Lung (tissue), 12 donors: ENCODE data around the gene ILK. TPM values are rescaled to one million over a fixed set of nuclear protein-coding genes. Genes with fewer than 3 reads are reported as not detected.

Source experiments
- ATAC-seq: fragments of 200-7000 bp; cut with Tn5 transposase; one replicate; pipeline ENCODE4 v1.9.1; 2020; ENCODE audit warnings: moderate number of reproducible peaks; ENCODE audit not compliant: insufficient read depth, low FRiP score
- DNase-seq, 3 donors: peaks; one replicate each; pipeline ENCODE4 v3.0.0-alpha.2; 2013 to 2017
- H3K27ac ChIP-seq, 2 donors: one replicate each; pipeline ENCODE4 v1.5.1; 2013; ENCODE audit warnings: mild to moderate bottlenecking in 2 of 2, moderate library complexity in 2 of 2, control low read depth in 1 of 2, inconsistent platforms in 1 of 2, low read depth in 1 of 2, low read length in 1 of 2
- H3K27me3 ChIP-seq, 3 donors: one replicate each; pipeline ENCODE4 v1.5.1; 2013; ENCODE audit warnings: low read length in 2 of 3; ENCODE audit not compliant: control insufficient read depth in 3 of 3, insufficient read depth in 3 of 3
- H3K36me3 ChIP-seq, 4 donors: one replicate each; pipeline ENCODE4 v1.5.1; 2013; ENCODE audit warnings: low read length in 4 of 4, mild to moderate bottlenecking in 1 of 4, moderate library complexity in 1 of 4; ENCODE audit not compliant: control insufficient read depth in 4 of 4, insufficient read depth in 4 of 4
- H3K4me1 ChIP-seq, 5 donors: one replicate each; pipeline ENCODE4 v1.5.1; 2013; ENCODE audit warnings: low read length in 5 of 5, mild to moderate bottlenecking in 2 of 5, moderate library complexity in 1 of 5; ENCODE audit not compliant: control insufficient read depth in 5 of 5, insufficient read depth in 5 of 5
- H3K4me3 ChIP-seq: one replicate; pipeline ENCODE4 v1.5.1; 2013; ENCODE audit warnings: mild to moderate bottlenecking, control low read depth, moderate library complexity
- H3K9ac ChIP-seq, 2 donors: one replicate each; pipeline ENCODE4 v1.5.1; 2013; ENCODE audit warnings: low read length in 2 of 2, control low read depth in 1 of 2; ENCODE audit not compliant: insufficient read depth in 1 of 2
- H3K9me3 ChIP-seq, 4 donors: one replicate each; pipeline ENCODE4 v1.5.1; 2013; ENCODE audit warnings: low read length in 3 of 4, mild to moderate bottlenecking in 1 of 4, moderate library complexity in 1 of 4; ENCODE audit not compliant: control insufficient read depth in 4 of 4, insufficient read depth in 3 of 4
- CTCF ChIP-seq: IDR thresholded peaks from 2 replicates; pipeline ENCODE4 v1.5.1; 2012; ENCODE audit warnings: mild to moderate bottlenecking; ENCODE audit errors: control extremely low read depth, extremely low read depth
- WGBS, 2 donors: extraction: QIAGEN DNeasy Blood & Tissue Kit; methylation state at CpG; one replicate each; pipeline ENCODE4 v1.1.7; 2013; 5-methylcytosine and 5-hydroxymethylcytosine counted together
- polyA plus RNA-seq, 2 donors: library from polyadenylated mRNA; stranded (reverse); fragments of 200-250 nt; gene quantifications; one replicate each; pipeline ENCODE4 v1.2.1, GENCODE V29; 2013
- total RNA-seq, 2 donors: library from RNA; depleted of rRNA in 1 of 2; stranded (reverse); fragments of >200 nt in 1 of 2; gene quantifications; one replicate each; pipeline ENCODE4 v1.2.1, GENCODE V29; 2014 to 2021
- donor health status: control.
- donor health status: control.
- donor health status: Bipolar disorder and iron deficiency.
- donor health status: healthy.
- donor health status: DM: yes; HTN: yes; CAD: no.

The ILK gene
- total and polyA plus RNA-seq, 4 donors, result 91.1 to 147 (median 136) TPM

DNA sequence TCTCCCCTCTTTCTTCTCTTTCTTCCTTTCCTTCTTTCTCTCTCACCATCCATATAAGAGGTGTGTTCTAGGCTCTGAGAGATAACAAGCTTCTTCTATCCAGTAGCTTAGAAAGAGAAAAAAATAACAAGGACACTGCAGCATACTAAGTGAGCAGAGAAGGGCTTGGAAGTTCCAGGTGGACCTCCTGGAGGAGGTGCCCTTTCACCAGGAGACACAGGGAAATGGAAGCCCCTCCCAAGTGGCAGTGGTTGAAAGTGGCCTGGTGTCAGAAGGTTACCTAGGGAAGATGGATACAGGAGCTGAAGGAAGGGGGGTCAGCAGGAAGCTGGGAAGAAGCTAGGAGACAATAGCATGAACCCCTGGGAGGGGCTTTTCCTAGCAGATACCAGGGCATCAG, 46.5 kb downstream of the ILK start:
- H3K27ac ChIP-seq, result no peak overlapping the region
- TF ChIP-seq CTCF, result no peak

DNA sequence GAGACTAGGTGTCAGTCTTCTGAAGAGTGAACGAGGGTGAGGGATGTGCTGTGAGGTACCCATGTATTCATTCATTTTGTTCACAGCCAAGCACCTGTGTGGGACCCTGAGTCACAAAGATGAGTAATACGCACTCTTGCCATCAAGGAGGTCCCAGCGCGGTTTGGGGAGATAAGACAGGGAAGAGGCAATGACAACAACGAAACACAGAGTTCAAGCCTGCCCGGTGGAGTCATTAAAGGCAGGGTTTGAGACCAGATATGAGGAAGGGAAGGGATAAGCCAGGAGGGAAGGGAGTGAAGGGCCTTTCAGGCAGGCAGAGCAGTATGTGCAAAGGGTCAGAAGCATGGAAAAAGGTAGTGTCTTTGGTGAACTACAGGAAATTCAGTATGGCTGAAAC, 47.4 kb downstream of the ILK start:
- no peak for ATAC-seq
- WGBS, 2 donors, result 75 to 82% methylated on average over 6 of the region's 6 CpGs
- no peak overlapping the region for H3K9ac ChIP-seq
- no peaks in the 10 kb centered on the region for H3K9me3 ChIP-seq
- H3K4me1 ChIP-seq, result peaks cover 9 to 34% (median 16%) of the 10 kb centered on the region in 5 donors
- no peak overlapping the region for H3K27ac ChIP-seq
- H3K4me3 ChIP-seq, result no peak overlapping the region
- TF ChIP-seq CTCF, result no peak
- peaks cover 0 to 5% (median 0%) of the 10 kb centered on the region in 4 donors for H3K36me3 ChIP-seq
- DNase-seq, result no peak
- H3K27me3 ChIP-seq, result no peaks in the 10 kb centered on the region

More for the DNA sequence above, 46.5 kb downstream of the ILK start:
- Histone ChIP-seq H3K9ac (no peak overlapping the region), H3K36me3 (peaks cover 0 to 5% (median 0%) of the 10 kb centered on the region in 4 donors), H3K4me3 (no peak overlapping the region), H3K9me3 (no peaks in the 10 kb centered on the region), H3K4me1 (peaks cover 9 to 37% (median 18%) of the 10 kb centered on the region in 5 donors), H3K27me3 (no peaks in the 10 kb centered on the region)
- DNase-seq (no peak), ATAC-seq (no peak)

DNA sequence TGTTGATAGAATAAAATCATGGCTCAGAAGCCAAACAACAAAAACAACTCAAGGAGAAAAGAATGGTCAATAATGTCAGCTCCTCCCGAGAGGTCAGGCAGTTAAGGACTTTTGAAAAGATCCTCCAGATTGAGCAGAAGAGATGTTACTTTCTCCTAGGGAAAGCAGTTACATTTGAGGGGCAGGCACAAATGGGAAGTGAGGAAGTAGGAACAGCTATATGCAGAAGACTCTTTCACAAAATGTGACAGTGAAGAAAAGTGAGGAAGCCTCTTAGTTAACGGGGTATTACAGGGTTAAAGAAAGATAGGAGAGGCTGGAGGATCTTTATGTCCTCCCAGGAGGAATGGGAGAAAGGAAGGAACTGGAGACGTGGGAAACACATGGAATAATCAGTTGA, 48.6 kb downstream of the ILK start:
- Histone ChIP-seq H3K9me3 (no peaks in the 10 kb centered on the region), H3K27ac (no peak overlapping the region), H3K4me1 (peaks cover 3 to 34% (median 9%) of the 10 kb centered on the region in 5 donors), H3K4me3 (no peak overlapping the region), H3K36me3 (peaks cover 0 to 5% (median 0%) of the 10 kb centered on the region in 4 donors), H3K9ac (no peak overlapping the region), H3K27me3 (no peaks in the 10 kb centered on the region)
- TF ChIP-seq CTCF, result no peak
- no peak for ATAC-seq
- whole genome bisulfite sequencing, 2 donors, result 52 to 53% methylated on average over 3 of the region's 3 CpGs
- DNase-seq, result no peak

DNA sequence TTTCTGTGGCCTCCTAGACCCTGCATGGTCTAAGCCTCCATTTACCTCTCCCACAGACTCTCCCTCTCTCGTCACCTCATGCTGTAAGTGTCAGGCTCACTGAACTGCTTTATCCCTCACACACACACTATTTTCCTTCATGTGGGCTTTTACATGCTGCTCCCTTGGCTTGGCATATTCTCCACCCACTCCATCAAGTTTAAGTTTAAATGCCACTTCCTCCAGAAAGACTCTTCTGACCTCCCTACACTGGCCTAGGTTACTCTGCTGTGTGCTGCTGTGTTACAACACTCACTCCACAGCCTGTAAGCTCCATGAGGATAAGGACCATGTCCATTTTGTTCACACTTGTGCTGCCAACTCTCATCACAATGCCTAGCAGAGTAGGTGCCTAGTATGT, 49.5 kb downstream of the ILK start:
- DNase-seq (no peak), ATAC-seq (no peak)
- TF ChIP-seq CTCF, result no peak
- peaks cover 0 to 28% (median 5%) of the 10 kb centered on the region in 5 donors for H3K4me1 ChIP-seq
- no peak overlapping the region for H3K9ac ChIP-seq
- 91 to 95% methylated on average over 1 of the region's 1 CpG for WGBS, 2 donors
- peaks cover 0 to 5% (median 0%) of the 10 kb centered on the region in 4 donors for H3K36me3 ChIP-seq
- H3K4me3 ChIP-seq, result no peak overlapping the region
- H3K27me3 ChIP-seq, result no peaks in the 10 kb centered on the region
- H3K27ac ChIP-seq, result no peak overlapping the region
- no peaks in the 10 kb centered on the region for H3K9me3 ChIP-seq
